ENCODE results near the gene ADAMTS16. TPM values are rescaled to one million over a fixed set of nuclear protein-coding genes. Genes with fewer than 3 reads are reported as not detected.

The ADAMTS16 gene
- total RNA-seq, 1 experiment from 2014 or later, result 0.11 TPM

DNA sequence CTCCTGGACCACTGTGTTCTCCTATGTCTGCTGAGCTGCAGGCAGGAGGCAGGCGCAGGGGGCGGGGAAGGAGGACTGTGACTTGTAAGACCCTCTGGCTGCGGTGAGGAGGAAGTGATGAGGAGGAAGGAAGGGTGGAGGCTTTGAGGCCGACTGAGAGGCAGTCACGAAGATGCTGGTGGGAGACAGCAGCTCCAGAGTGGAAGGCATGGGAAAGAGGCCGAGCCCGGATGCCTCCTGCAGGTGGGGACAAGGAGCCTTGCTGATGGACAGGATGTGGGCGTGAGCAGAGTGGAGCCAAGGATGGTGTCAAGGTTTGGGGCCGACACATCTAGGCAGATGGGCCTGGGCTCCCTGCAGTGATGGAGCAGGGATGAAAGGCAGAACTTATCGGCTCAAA is 208.0 kb downstream of the ADAMTS16 start:
- Histone ChIP-seq H3K27me3 (replicated peaks; ENCODE audit: control insufficient read depth, insufficient read depth, low read length) (no peaks in the 10 kb centered on the region), H3K4me3 (ENCODE audit: low read depth, low read length) (no peak overlapping the region)

DNA sequence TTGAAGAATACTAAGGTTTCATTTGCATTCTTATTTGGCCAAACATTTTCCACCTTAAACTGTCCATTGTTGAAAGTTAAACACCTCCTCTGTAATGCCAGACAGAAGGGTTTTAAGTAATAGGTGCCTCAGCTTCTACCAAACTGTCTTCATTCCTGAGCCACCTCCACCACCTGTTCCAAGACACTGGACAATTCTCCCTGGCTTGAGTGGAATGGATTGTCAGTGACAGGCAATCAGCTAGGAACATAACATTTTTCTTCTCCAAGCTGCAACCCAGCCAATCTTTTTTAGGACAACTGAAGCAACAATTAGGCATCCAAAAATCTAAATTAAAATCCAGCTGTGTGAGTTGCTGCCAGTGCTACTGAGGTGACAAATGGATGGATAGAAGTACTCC is 208.4 kb downstream of the ADAMTS16 start:
- no TSS peak for BruUV-seq (replicated peaks)
- Mint-ChIP-seq H3K27ac (ENCODE audit: unreplicated experiment) (no peak overlapping the region), H3K36me3 (ENCODE audit: insufficient read depth, unreplicated experiment) (peaks cover 6% of the 10 kb centered on the region), H3K4me1 (ENCODE audit: low read depth, unreplicated experiment) (peaks cover 14% of the 10 kb centered on the region), H3K27me3 (ENCODE audit: insufficient read depth, unreplicated experiment) (no peaks in the 10 kb centered on the region), H3K4me3 (ENCODE audit: unreplicated experiment) (no peak overlapping the region), H3K9me3 (ENCODE audit: unreplicated experiment) (no peaks in the 10 kb centered on the region)
- no peak for DNase-seq
- Histone ChIP-seq H3K4me3 (ENCODE audit: low read depth, low read length) (no peak overlapping the region), H3K36me3 (ENCODE audit: control insufficient read depth, insufficient read depth, low read length) (no peaks in the 10 kb centered on the region), H3K9me3 (no peaks in the 10 kb centered on the region), H3K4me1 (peaks cover 9% of the 10 kb centered on the region; the same call in 1 of the 2 replicates), H3K27me3 (replicated peaks; ENCODE audit: control insufficient read depth, insufficient read depth, low read length) (no peaks in the 10 kb centered on the region)
- POLR2A ChIA-PET, result no interaction called here
- CTCF ChIA-PET, result no interaction called here
- intact Hi-C loops (cut with micrococcal nuclease; ENCODE audit: unreplicated experiment), result no loop called here
- TF ChIP-seq, protein P1, sequence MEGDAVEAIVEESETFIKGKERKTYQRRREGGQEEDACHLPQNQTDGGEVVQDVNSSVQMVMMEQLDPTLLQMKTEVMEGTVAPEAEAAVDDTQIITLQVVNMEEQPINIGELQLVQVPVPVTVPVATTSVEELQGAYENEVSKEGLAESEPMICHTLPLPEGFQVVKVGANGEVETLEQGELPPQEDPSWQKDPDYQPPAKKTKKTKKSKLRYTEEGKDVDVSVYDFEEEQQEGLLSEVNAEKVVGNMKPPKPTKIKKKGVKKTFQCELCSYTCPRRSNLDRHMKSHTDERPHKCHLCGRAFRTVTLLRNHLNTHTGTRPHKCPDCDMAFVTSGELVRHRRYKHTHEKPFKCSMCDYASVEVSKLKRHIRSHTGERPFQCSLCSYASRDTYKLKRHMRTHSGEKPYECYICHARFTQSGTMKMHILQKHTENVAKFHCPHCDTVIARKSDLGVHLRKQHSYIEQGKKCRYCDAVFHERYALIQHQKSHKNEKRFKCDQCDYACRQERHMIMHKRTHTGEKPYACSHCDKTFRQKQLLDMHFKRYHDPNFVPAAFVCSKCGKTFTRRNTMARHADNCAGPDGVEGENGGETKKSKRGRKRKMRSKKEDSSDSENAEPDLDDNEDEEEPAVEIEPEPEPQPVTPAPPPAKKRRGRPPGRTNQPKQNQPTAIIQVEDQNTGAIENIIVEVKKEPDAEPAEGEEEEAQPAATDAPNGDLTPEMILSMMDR (IDR thresholded peaks at IDR 0.05; ENCODE audit: insufficient read depth in 1 of 2, low read depth in 1 of 2, low read length in 1 of 2, severe bottlenecking in 1 of 2, unreplicated experiment in 1 of 2), result no peak

More for the DNA sequence above, 208.0 kb downstream of the ADAMTS16 start:
- ChIA-PET CTCF (no interaction called here), POLR2A (no interaction called here)
- DNase-seq, result no peak
- Mint-ChIP-seq H3K4me1 (ENCODE audit: low read depth, unreplicated experiment) (peaks cover 14% of the 10 kb centered on the region), H3K27me3 (ENCODE audit: insufficient read depth, unreplicated experiment) (no peaks in the 10 kb centered on the region), H3K4me3 (ENCODE audit: unreplicated experiment) (no peak overlapping the region), H3K36me3 (ENCODE audit: insufficient read depth, unreplicated experiment) (peaks cover 6% of the 10 kb centered on the region), H3K9me3 (ENCODE audit: unreplicated experiment) (no peaks in the 10 kb centered on the region), H3K27ac (ENCODE audit: unreplicated experiment) (no peak overlapping the region)
- TF ChIP-seq, protein P1 (IDR thresholded peaks at IDR 0.05; ENCODE audit: insufficient read depth in 1 of 2, low read depth in 1 of 2, low read length in 1 of 2, severe bottlenecking in 1 of 2, unreplicated experiment in 1 of 2), result no peak
- Histone ChIP-seq H3K4me1 (peaks cover 9% of the 10 kb centered on the region; the same call in 1 of the 2 replicates), H3K36me3 (ENCODE audit: control insufficient read depth, insufficient read depth, low read length) (no peaks in the 10 kb centered on the region), H3K9me3 (no peaks in the 10 kb centered on the region)
- intact Hi-C loops (cut with micrococcal nuclease; ENCODE audit: unreplicated experiment), result no loop called here
- no TSS peak for BruUV-seq (replicated peaks)

DNA sequence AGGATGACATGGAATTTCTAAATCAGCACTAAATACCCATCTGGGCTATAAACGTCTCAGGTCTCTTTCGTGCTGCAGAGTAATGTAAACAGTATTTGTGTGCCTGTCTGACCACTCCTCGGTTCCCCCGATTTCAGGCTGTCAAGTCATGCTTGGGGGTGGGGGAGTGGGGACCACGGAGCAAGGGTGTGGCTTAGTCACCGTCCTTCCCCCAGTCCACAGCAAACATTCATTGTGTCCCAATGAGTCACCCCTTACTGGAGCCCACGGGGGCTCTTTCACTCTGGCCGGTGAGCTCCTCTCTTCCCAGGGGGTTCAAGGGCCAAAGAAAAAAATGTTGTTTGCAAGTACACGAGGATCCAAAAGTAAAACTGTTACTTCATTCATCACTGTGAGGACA is 210.0 kb downstream of the ADAMTS16 start:
- TF ChIP-seq, protein P1 (IDR thresholded peaks at IDR 0.05; ENCODE audit: insufficient read depth in 1 of 2, low read depth in 1 of 2, low read length in 1 of 2, severe bottlenecking in 1 of 2, unreplicated experiment in 1 of 2), result no peak
- DNase-seq, result peak in 1 of 2 experiments; percentile 12
- Mint-ChIP-seq H3K4me3 (ENCODE audit: unreplicated experiment) (no peak overlapping the region), H3K27me3 (ENCODE audit: insufficient read depth, unreplicated experiment) (no peaks in the 10 kb centered on the region), H3K9me3 (ENCODE audit: unreplicated experiment) (no peaks in the 10 kb centered on the region), H3K36me3 (ENCODE audit: insufficient read depth, unreplicated experiment) (peaks cover 6% of the 10 kb centered on the region), H3K27ac (ENCODE audit: unreplicated experiment) (no peak overlapping the region), H3K4me1 (ENCODE audit: low read depth, unreplicated experiment) (peaks cover 14% of the 10 kb centered on the region)
- Histone ChIP-seq H3K9me3 (no peaks in the 10 kb centered on the region), H3K36me3 (ENCODE audit: control insufficient read depth, insufficient read depth, low read length) (no peaks in the 10 kb centered on the region), H3K4me1 (peaks cover 9% of the 10 kb centered on the region; the same call in 1 of the 2 replicates), H3K4me3 (ENCODE audit: low read depth, low read length) (no peak overlapping the region), H3K27me3 (replicated peaks; ENCODE audit: control insufficient read depth, insufficient read depth, low read length) (no peaks in the 10 kb centered on the region)
- ChIA-PET POLR2A (no interaction called here), CTCF (no interaction called here)
- BruUV-seq (replicated peaks), result no TSS peak
- intact Hi-C loops (cut with micrococcal nuclease; ENCODE audit: unreplicated experiment), result no loop called here

Data from Caco-2 (cell line).